ENCODE results near the gene DOC2B. TPM values are rescaled to one million over a fixed set of nuclear protein-coding genes. Genes with fewer than 3 reads are reported as not detected.

The DOC2B gene
- polyA plus RNA-seq, 1 donor (not counting 4 experiments of a cell fraction or from before 2014, with no cell fraction given): not detected

DNA sequence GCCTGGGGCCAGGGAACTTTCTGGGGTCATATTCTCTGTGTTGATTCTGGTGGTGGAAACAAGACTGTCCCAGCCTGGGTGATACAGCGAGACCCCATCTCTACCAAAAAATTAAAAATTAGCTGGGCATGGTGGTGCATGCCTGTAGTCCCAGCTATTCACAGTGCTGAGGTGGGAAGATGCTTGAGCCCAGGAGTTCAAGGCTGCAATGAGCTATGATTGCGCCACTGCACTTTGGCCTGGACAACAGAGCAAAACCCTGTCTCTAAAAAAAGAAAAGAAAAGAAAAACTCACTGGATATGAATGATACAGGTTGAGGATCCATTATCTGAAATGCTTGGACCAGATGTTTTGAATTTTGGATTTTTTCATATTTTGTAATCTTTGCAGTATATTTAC, 30.4 kb downstream of the DOC2B start:
- TF ChIP-seq EZH2 (IDR thresholded peaks at IDR 0.05; ENCODE audit: low read length) (no peak), CTCF (optimal IDR thresholded peaks at IDR 0.05 in 1 of 3, IDR thresholded peaks at IDR 0.05 in 1 of 3, conservative IDR thresholded peaks at IDR 0.05 in 1 of 3; ENCODE audit: extremely low read depth in 1 of 3, insufficient read depth in 2 of 3, low read length in 3 of 3) (no peak)
- Histone ChIP-seq H3K27ac (ENCODE audit: control insufficient read depth, insufficient read depth, low read length) (no peak overlapping the region), H3K4me2 (ENCODE audit: control insufficient read depth, extremely low read depth, insufficient read depth, low read depth, low read length) (no peak overlapping the region), H4K20me1 (ENCODE audit: control insufficient read depth, extremely low read depth, insufficient read depth, low read length) (no peaks in the 10 kb centered on the region), H3K4me3 (ENCODE audit: control insufficient read depth in 2 of 3, extremely low read depth in 1 of 3, insufficient read depth in 2 of 3, low read depth in 1 of 3, low read length in 3 of 3) (no peak overlapping the region), H3K9me1 (ENCODE audit: control insufficient read depth, extremely low read depth, insufficient read depth, low read length) (no peaks in the 10 kb centered on the region), H2AFZ (ENCODE audit: control insufficient read depth, low read length) (no peak overlapping the region), H3K27me3 (ENCODE audit: control insufficient read depth, extremely low read depth, insufficient read depth, low read length) (no peaks in the 10 kb centered on the region), H3K9ac (ENCODE audit: control insufficient read depth, extremely low read depth, insufficient read depth, low read length) (no peak overlapping the region), H3K79me2 (ENCODE audit: control insufficient read depth, insufficient read depth, low read length) (no peaks in the 10 kb centered on the region), H3K4me1 (ENCODE audit: control insufficient read depth, extremely low read depth, insufficient read depth, low read length) (no peaks in the 10 kb centered on the region), H3K9me3 (ENCODE audit: control insufficient read depth, low read depth, low read length) (no peaks in the 10 kb centered on the region), H3K36me3 (ENCODE audit: control insufficient read depth in 2 of 2, extremely low read depth in 1 of 2, insufficient read depth in 2 of 2, low read length in 2 of 2) (no peaks in the 10 kb centered on the region)
- no peak for FAIRE-seq
- dilution Hi-C loops (cut with MboI; ENCODE audit: extremely low pct_ligation_motif_present, low sequenced_read_pairs): no loop called here
- DNase-seq (ENCODE audit: low read depth, low spot score): no peak

GRCh38 chr17:149897-150584, 31.4 kb downstream of the DOC2B start:
- Histone ChIP-seq H3K4me2 (ENCODE audit: control insufficient read depth, extremely low read depth, insufficient read depth, low read depth, low read length) (no peak overlapping the region), H3K9me1 (ENCODE audit: control insufficient read depth, extremely low read depth, insufficient read depth, low read length) (no peaks in the 10 kb centered on the region), H3K79me2 (ENCODE audit: control insufficient read depth, insufficient read depth, low read length) (no peaks in the 10 kb centered on the region), H3K36me3 (ENCODE audit: control insufficient read depth in 2 of 2, extremely low read depth in 1 of 2, insufficient read depth in 2 of 2, low read length in 2 of 2) (no peaks in the 10 kb centered on the region), H3K27me3 (ENCODE audit: control insufficient read depth, extremely low read depth, insufficient read depth, low read length) (no peaks in the 10 kb centered on the region), H3K27ac (ENCODE audit: control insufficient read depth, insufficient read depth, low read length) (no peak overlapping the region), H4K20me1 (ENCODE audit: control insufficient read depth, extremely low read depth, insufficient read depth, low read length) (no peaks in the 10 kb centered on the region), H2AFZ (ENCODE audit: control insufficient read depth, low read length) (no peak overlapping the region), H3K9ac (ENCODE audit: control insufficient read depth, extremely low read depth, insufficient read depth, low read length) (no peak overlapping the region), H3K4me3 (ENCODE audit: control insufficient read depth in 2 of 3, extremely low read depth in 1 of 3, insufficient read depth in 2 of 3, low read depth in 1 of 3, low read length in 3 of 3) (no peak overlapping the region), H3K9me3 (ENCODE audit: control insufficient read depth, low read depth, low read length) (no peaks in the 10 kb centered on the region), H3K4me1 (ENCODE audit: control insufficient read depth, extremely low read depth, insufficient read depth, low read length) (no peaks in the 10 kb centered on the region)
- no peak for TF ChIP-seq EZH2 (IDR thresholded peaks at IDR 0.05; ENCODE audit: low read length)
- DNase-seq (ENCODE audit: low read depth, low spot score) (no peak), FAIRE-seq (no peak)
- dilution Hi-C loops (cut with MboI; ENCODE audit: extremely low pct_ligation_motif_present, low sequenced_read_pairs): no loop called here

- dilution Hi-C loops (cut with MboI; ENCODE audit: extremely low pct_ligation_motif_present, low sequenced_read_pairs): no loop called here
- no peak for TF ChIP-seq EZH2 (IDR thresholded peaks at IDR 0.05; ENCODE audit: low read length)
- no peak for TF ChIP-seq CTCF (optimal IDR thresholded peaks at IDR 0.05 in 1 of 3, IDR thresholded peaks at IDR 0.05 in 1 of 3, conservative IDR thresholded peaks at IDR 0.05 in 1 of 3; ENCODE audit: extremely low read depth in 1 of 3, insufficient read depth in 2 of 3, low read length in 3 of 3)
- no peak for FAIRE-seq
- Histone ChIP-seq H3K79me2 (ENCODE audit: control insufficient read depth, insufficient read depth, low read length) (no peaks in the 10 kb centered on the region), H3K9me1 (ENCODE audit: control insufficient read depth, extremely low read depth, insufficient read depth, low read length) (no peaks in the 10 kb centered on the region), H3K9ac (ENCODE audit: control insufficient read depth, extremely low read depth, insufficient read depth, low read length) (no peak overlapping the region), H4K20me1 (ENCODE audit: control insufficient read depth, extremely low read depth, insufficient read depth, low read length) (no peaks in the 10 kb centered on the region), H3K36me3 (ENCODE audit: control insufficient read depth in 2 of 2, extremely low read depth in 1 of 2, insufficient read depth in 2 of 2, low read length in 2 of 2) (no peaks in the 10 kb centered on the region), H3K4me1 (ENCODE audit: control insufficient read depth, extremely low read depth, insufficient read depth, low read length) (no peaks in the 10 kb centered on the region), H2AFZ (ENCODE audit: control insufficient read depth, low read length) (no peak overlapping the region), H3K4me3 (ENCODE audit: control insufficient read depth in 2 of 3, extremely low read depth in 1 of 3, insufficient read depth in 2 of 3, low read depth in 1 of 3, low read length in 3 of 3) (no peak overlapping the region), H3K4me2 (ENCODE audit: control insufficient read depth, extremely low read depth, insufficient read depth, low read depth, low read length) (no peak overlapping the region), H3K27me3 (ENCODE audit: control insufficient read depth, extremely low read depth, insufficient read depth, low read length) (no peaks in the 10 kb centered on the region), H3K9me3 (ENCODE audit: control insufficient read depth, low read depth, low read length) (no peaks in the 10 kb centered on the region), H3K27ac (ENCODE audit: control insufficient read depth, insufficient read depth, low read length) (no peak overlapping the region)
- DNase-seq (ENCODE audit: low read depth, low spot score): no peak
These were observed 32.2 kb downstream of the DOC2B start for GRCh38 chr17:149231-149630.
